D721Med (cell line): ENCODE data around the gene SAMHD1.

Experiments used
- DNase-seq: peaks from one replicate; pipeline ENCODE4 v3.0.0; 2011; ENCODE audit warnings: low spot score; ENCODE audit not compliant: insufficient read length
- FAIRE-seq: peaks from 2 replicates; lab custom pipeline; 2011; peaks lifted over from hg19 to GRCh38; lab: Jason Lieb, UNC
- CTCF ChIP-seq: IDR thresholded peaks from 2 replicates; pipeline ENCODE4 v1.5.1; 2012; ENCODE audit warnings: mild to moderate bottlenecking, control low read depth; ENCODE audit not compliant: insufficient read depth; ENCODE audit errors: missing control alignments

SAMHD1 gene

GRCh38 chr20:36861625-36861874 is 90.0 kb downstream of the SAMHD1 start:
- no peak for DNase-seq
- FAIRE-seq = no peak
- no peak for TF ChIP-seq CTCF

- TF ChIP-seq CTCF = no peak
- no peak for FAIRE-seq
- DNase-seq = no peak
Measured at GRCh38 chr20:36860811-36861624, 90.5 kb downstream of the SAMHD1 start.

- FAIRE-seq (no peak), DNase-seq (no peak)
- no peak for TF ChIP-seq CTCF
Measured at GRCh38 chr20:36860339-36860738, 91.2 kb downstream of the SAMHD1 start.

- DNase-seq (no peak), FAIRE-seq (no peak)
- TF ChIP-seq CTCF = no peak
Measured at GRCh38 chr20:36859700-36860330, 91.7 kb downstream of the SAMHD1 start.

- FAIRE-seq = no peak
- no peak for DNase-seq
- no peak for TF ChIP-seq CTCF
Measured at GRCh38 chr20:36859282-36859555, 92.3 kb downstream of the SAMHD1 start.

GRCh38 chr20:36856691-36857635 is 94.5 kb downstream of the SAMHD1 start:
- DNase-seq = no peak
- FAIRE-seq = no peak
- TF ChIP-seq CTCF = no peak
